Left kidney (tissue), 2 donors: ENCODE data around the gene ZNF213. TPM values are rescaled to one million over a fixed set of nuclear protein-coding genes. Genes with fewer than 3 reads are reported as not detected.

Experiments
- DNase-seq: peaks from one replicate; pipeline ENCODE4 v3.0.0-alpha.2; 2013
- polyA plus RNA-seq: library from polyadenylated mRNA; unstranded; fragments of 120-200 nt; gene quantifications from one replicate; pipeline ENCODE4 v1.2.1, GENCODE V29; 2013; ENCODE audit not compliant: insufficient read length

The ZNF213 gene
- polyA plus RNA-seq, 1 donor: 13.2 TPM

- peak; percentile 86 for DNase-seq
These were observed 34.9 kb upstream of the ZNF213 start for GRCh38 chr16:3099732-3100499.

DNA sequence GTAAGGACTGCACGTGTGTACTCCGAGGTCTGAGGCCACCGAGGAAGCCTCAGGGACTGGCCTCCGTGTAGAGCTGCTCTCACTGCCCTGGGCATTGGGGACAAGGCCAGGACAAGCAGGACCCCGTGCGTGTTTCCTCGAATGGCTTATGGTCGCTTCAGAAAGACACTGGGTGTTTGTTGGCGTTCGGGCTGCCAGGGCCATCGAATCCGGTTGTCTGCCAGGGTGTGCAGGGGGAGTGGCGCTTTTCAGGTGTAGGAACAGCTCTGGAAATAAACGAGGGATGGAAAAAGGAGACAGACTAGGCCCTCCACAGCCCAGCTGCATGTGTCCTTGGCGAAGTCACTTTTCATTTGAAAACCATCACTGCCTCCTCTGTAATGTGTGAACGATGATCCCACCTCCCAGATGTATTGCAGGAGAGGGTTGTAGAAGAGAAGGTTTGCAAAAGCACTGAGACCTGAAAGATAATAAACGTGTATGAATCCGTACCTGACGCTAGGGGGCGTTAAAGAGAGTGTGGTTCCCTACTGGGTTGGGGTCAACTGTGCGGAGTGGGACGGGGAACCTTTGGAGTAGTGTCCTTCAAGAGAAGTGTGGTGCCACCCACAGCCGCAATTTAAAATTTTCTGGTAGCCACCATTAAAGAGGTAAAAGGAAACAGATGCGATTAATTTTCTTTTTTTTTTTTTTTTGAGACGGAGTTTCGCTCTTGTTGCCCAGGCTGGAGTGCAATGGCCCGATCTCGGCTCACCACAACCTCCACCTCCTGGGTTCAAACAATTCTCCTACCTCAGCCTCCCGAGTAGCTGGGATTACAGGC is 33.6 kb upstream of the ZNF213 start:
- no peak for DNase-seq

- DNase-seq: no peak
These were observed 32.9 kb upstream of the ZNF213 start for GRCh38 chr16:3101841-3102470.

- DNase-seq: peak; percentile 86
These were observed 28.5 kb upstream of the ZNF213 start for GRCh38 chr16:3106205-3106928.

DNA sequence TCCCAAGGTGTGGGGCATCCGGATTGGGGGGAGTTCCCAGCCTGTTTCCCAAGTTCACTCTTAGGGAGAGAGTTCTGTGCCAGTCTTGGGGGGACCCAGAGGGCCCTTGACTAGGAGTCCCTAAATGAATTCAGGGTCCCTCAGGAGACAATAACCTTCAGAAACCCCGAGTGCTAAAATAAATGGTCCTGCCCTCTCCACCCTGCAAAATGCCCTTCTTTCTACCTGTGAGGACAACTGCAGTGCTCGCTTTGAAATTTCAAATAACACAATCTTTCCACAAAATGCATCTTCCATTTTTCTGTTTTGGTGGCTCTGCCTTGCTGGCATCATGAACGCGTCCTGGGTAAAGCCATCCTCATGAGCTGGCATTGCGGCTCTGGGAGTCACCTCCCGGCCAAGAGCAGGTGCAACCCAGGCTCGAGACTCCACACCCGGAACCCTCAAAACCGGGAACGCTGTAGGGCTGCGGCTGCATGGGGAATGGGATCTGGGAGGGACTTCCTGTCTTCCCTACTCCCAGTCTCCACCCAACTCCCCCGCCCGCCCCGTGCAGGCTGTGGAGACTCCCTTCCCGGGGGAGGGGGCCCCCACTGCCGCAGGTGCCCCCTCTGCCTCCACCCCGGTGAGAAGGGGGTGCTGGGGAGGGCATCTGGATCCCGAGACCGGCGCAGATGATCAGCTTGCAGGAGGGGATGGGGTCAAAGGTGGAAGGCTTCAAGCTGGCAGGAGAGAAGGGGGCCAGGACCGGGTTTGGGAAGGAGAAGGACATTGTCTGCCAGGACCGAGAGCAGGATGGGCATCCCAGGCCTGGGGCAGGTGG is 22.6 kb upstream of the ZNF213 start, which contains the start of gene ZNF205:
ZNF205 (plus strand) TSS at position 529 of the 823 bp plus-strand sequence. CDS start 845 bp downstream, outside the sequence.
- peak; percentile 76 for DNase-seq

- no peak for DNase-seq
These were observed 21.8 kb upstream of the ZNF213 start for GRCh38 chr16:3112881-3113574.

DNA sequence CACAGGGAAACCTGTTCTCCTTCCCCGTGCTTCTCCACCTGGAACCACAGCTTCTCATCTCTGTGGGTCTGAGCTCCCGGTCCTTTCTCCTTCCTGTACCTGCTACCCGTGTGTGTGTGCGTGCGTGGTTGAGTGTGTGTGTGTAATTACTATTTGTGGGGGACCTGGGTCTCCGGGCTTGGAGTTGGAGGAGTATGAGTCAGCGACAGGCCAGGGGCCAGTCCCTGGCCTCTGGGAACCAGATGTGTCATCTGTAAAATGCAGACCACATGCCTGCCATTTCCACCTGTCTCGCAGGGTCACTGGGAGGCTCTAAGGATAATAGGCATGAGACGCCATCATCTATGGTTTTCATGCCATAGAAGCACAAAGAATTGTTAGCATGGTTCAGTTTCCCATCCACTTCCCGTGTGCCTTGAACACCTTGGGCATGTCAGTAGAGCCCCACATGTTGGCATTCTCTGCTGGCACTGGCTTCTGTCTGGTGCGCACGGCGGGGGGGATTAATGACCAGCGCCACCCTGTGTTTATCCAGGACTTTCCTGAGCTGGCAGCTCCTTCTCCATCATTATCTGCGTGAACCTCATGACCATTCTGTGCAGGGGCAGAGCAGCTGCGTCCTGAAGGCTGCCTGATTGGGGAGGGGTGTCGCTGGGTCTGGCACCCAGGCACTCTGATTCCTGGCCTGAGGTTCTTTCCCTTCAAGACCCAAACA is 20.9 kb upstream of the ZNF213 start:
- DNase-seq: no peak

DNA sequence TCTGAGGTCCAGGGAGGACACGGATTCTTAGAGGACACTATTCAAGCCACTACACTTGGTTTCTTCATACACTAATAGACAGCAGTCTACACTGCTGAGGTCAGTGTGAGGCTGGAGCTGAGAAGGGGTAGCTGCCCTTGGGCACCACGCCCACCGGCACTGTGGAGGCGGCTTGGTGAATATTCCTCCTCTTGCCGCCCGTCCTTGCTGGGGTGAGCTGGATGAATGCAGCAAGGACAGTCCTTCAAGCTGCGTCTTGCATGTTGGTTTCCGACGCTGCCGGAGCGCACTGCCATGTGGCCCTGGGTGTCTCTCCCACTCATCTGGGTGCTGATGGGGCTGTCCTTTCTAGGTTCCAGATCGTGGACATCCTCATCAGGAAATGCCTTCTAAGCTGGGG is 19.8 kb upstream of the ZNF213 start:
- no peak for DNase-seq

DNA sequence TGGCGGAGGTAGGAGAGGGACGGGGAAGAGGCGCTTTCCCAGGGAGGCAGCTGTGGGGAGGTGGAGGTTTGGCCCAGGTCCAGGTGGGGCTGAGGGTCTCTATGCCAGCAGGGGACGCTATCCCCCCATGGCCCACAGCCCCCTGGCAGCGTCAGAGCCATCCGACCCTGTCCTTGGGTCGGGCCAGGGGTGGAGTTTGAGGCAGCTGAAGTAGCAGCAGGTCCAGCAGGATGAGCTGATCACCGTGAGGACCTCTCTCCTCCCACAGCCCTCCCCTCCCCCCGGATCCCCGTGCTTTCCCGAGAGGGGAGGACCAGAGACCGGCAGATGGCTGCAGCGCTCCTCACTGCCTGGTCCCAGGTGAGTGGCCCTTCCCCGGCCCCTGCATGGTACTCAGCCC is 19.3 kb upstream of the ZNF213 start:
- DNase-seq: no peak

GRCh38 chr16:3118204-3118790 is 16.5 kb upstream of the ZNF213 start:
- DNase-seq: no peak

DNA sequence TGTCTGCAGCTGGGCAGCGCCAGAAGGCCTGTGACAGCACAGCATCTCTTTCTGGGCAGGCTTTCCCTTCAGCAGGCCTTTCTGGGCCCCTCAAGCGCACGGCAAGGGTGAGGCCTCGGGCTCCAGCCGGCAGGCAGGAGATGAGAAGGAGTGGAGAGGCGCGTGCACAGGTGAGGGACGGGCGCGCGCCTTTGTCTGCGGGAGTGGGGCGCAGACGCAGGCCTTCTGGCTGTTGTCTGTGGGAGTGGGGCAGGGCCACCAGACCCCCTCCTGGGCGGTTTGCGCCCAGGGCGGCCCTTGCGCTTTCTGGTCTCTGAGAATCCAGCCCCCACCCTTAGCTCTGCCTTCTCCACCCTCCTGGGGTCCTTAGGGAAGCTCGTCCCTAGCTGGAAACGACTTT is 16.0 kb upstream of the ZNF213 start:
- no peak for DNase-seq

DNA sequence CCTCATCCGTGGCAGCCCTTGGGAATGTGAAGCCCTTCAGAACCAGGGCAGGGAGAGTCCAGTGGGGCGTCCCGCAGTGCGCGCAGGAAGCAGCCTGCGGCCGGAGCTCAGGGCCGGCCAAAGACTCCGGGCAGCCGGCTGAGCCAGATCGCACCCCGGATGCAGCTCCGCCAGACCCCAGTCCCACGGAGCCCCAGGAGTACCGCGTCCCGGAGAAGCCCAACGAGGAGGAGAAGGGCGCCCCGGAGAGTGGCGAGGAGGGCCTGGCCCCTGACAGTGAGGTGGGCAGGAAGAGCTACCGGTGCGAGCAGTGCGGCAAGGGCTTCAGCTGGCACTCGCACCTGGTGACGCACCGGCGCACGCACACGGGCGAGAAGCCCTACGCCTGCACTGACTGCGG is 15.5 kb upstream of the ZNF213 start:
- no peak for DNase-seq

DNA sequence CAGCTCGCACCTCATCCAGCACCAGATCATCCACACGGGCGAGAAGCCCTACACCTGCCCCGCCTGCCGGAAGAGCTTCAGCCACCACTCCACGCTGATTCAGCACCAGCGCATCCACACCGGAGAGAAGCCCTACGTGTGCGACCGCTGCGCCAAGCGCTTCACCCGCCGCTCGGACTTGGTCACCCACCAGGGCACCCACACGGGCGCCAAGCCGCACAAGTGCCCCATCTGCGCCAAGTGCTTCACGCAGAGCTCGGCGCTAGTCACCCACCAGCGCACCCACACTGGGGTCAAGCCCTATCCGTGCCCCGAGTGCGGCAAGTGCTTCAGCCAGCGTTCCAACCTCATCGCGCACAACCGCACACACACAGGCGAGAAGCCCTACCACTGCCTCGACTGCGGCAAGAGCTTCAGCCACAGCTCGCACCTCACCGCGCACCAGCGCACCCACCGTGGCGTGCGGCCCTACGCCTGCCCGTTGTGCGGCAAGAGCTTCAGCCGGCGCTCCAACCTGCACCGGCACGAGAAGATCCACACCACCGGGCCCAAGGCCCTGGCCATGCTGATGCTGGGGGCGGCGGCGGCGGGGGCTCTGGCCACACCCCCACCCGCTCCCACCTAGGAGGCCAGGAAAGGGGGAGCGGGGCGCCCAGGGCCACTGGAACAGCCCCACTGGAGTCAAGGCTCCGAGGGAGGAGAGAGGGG is 15.0 kb upstream of the ZNF213 start:
- no peak for DNase-seq

GRCh38 chr16:3120435-3120834 is 14.4 kb upstream of the ZNF213 start:
- DNase-seq: no peak

GRCh38 chr16:3121851-3122467 is 12.9 kb upstream of the ZNF213 start:
- no peak for DNase-seq

GRCh38 chr16:3122926-3123570 is 11.8 kb upstream of the ZNF213 start:
- no peak for DNase-seq

GRCh38 chr16:3123986-3124886 is 10.6 kb upstream of the ZNF213 start:
- peak; percentile 98 for DNase-seq
